Islet precursor cell (in vitro differentiated cells): ENCODE measurements around the gene SNX22.

Source experiments
- DNase-seq: peaks from one replicate; pipeline ENCODE4 v3.0.0-alpha.2; 2018

Gene SNX22

DNA sequence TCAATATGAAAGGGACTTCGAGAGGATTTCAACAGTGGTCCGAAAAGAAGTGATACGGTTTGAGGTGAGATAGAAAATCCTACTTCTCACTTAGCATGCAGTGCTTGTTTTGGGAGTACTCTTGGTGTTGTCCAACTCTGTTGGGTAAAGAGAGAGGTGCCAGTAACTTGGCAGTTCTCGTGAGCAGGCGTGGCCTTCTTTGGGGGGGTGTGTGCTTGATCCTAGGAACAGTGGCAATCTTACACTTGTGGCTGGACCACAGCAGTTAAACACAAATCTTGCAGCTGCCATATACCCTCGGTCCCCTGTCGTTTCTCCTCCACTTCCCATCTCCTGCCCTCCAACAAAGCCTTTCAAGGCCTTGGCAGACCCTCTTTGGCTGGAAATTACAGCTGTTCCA is 15.2 kb upstream of the SNX22 start:
- no peak for DNase-seq

DNA sequence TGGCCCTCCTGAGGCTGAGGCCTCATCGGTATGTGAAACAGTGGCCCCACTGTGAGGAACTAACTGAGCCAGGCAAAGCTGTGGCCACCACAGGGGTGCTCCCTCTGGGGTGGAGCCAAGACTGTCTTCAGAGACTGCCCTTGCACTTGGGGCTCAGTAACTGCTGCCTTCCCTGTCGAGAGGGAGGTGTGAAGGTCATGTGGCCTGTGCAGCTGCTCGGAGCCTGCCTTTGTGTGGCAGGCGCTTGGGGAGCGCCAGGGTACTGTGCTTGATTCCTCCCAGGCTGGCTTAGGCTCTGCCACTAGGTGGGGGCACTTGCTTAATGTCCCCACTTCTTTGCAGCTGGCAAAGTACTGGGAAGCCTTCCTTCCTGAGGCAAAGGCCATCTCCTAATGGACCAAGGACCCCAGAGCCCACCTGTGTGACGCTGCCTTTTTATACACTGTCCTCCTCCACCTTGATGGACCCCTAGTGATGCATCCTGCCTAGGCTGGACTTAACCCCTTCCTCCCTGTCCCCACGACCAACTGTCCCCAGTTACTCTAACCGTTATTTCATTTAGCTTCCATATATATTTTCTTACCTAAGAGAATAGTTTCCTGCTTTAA is 14.2 kb upstream of the SNX22 start:
- DNase-seq = no peak

- DNase-seq = no peak
These were observed 13.1 kb upstream of the SNX22 start for GRCh38 chr15:64138331-64138941.

DNA sequence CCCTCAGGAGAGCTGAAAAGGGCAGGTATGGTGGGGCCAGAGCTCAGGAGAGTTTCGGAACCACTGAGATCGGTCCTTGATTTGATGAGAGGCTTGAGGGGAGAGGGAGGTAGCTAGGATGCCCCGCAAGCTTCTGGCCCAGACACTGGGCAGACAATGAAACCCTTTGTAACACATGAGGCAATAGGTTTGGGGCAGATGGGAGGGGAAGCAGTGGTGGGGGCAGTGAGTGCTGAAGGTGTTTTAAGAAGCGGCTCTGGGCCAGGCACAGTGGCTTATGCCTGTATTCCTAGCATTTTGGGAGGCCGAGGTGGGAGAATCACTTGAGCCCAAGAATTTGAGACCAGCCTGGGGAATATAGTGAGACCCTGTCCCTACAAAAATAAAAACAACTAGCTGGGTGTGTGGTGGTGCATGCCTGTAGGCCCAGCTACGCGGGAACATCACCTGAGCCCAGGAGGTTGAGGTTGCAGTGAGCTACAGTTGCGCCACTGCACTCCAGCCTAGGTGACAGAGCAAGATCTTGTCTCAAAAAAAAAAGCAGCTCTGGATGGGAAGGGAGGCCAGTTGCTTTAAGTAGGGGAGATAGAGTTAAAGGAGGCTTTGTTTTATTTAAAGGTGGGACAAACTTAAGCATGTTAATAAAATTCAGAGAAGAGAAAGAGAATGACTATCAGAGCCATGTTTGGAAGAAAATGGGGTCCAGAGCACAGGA is 9.6 kb upstream of the SNX22 start:
- DNase-seq = no peak

DNA sequence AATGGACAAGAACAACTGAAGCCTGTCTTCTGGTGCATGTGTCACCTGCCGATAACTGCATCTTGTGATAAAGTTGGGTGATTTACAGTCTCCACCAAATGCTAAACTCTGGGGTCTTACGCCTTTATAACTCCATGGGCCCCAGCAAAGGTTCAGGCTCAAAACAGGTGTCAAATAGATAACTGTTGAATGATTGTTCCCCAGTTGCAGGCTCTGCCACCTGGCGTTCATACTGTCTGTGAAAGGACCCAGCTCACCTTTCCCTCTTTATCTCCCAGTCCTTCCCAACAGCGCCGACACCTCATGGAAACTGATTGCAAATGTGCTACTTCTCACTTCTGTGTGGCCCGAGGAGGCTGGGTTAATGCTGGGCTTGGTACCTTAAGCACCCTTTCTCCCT is 8.3 kb upstream of the SNX22 start:
- DNase-seq = no peak

DNA sequence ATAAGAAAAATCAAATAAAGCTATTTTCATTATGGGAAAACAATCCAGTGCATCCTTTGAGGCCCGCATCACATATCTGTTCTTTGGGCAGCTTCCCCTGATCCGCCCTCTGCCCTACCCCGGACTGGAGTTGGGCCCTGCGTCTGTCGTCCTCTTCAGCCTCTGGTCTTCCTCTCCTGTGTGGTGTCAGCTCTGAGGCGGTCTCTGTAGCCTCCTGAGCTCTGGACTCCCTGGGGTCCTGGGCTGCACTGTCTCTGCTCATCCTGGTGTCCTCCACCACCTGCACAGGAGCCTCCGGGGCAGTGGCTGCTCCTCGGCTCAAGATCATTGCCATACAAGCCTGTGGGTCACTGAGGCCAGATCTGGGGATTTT is 7.4 kb upstream of the SNX22 start:
- peak; percentile 10 for DNase-seq

DNA sequence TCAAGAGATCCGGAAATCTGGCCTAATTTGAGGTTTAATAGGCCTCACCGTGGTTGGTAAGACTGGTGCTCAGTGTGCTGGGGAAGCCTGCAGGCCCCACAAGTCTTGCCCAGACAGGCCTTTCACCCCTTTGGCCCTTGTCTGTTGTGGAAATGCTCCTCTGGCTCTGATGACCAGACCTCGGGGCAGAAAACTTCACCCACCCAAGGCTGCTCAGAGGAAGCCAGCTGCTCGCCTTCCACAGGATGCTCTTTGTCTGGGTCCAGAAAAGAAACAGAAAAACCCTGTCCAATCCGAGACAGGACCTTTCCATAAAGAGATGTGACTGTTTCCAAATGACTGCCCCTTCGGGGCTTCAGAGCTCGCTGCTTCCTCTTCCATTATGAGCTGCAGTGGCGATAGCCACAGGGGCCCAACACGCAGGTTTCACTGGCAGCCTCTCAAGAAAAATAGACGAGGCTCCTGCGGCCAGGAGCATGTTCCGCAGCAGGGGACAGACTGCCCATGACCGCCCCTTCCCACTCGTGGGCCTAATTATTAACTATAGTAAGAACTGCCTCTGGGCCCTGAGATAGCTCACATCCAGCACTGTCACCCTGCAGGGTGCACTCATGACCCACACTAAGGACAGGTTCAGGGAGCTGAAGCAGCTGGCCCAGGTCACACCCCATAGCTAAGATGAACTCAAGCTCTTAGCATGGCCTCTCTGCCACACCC is 6.8 kb upstream of the SNX22 start:
- no peak for DNase-seq

DNA sequence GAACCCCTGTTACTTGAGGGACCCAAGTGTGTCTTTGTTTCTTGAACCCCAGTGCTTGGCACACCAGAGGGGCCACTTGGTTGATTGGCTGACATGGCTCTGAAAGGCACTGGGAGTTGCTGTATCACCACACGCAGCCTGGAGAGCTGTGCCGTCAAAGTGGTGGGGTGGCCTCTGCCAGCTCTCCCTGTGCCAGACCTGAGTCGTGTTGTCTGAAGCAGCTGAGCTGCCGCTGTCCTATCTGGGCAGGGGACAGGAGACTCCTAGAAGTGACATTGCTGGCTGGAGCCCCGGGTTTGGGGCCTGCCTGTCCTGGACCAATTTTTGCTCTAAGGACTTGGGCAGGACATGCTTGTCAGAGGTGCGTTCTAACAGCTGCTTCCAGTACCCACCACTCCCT is 5.5 kb upstream of the SNX22 start:
- DNase-seq = no peak

DNA sequence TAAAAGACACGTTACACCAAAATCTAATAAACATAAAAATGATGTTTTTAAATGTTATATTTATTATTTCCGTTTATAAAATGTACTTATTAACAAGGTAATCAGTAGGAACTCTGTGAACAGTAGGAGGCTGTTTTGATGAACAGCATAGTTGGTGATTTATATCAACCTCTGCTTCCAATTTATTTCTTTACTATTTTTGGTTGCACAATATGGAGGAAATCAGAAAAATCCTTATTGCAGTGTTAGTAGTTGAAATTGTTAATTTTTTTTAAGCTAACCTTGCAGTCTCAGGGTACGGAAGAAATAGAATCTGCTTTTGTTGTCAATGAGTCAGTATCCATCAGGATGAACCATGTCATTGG is 5.0 kb upstream of the SNX22 start:
- no peak for DNase-seq

DNA sequence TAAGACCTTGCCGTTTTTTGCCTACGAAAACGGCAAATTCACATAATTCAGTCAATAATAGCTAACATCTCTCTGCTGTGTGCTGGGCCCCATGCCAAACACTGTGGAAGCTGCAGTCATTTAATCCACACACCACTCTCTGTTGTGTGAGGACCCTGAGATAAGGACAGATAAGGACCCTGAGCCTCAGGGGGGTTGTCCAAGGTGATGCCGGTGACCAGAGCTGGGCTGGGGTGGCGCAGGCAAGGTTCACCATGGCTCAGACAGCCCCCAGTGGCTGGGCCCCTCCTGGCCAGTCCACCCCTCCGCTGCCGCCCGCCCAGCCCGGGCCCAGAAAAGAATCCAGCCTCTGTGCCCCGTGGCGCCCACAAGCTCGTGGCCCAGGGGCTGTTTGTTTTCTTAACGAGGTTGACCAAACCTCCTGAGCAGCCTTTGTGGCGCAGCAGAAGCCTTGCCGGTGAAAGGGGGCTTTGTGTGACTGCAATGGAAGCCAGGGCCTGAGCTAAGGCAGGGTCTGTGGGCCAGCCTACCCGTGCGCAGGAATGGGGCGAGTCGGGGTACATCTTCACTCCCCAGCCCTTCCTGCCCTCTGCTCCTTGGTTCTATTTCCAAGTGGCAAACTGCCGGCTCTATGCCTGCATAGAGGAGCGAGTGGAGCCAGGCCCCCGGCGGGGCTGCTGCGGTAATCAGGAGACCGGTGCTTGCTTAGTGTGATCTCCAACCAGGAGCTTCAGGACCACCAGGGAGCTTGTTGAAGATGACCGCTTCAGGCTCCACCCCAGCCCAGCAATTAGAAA is 4.4 kb upstream of the SNX22 start:
- DNase-seq = no peak

- DNase-seq = no peak
These were observed 3.4 kb upstream of the SNX22 start for GRCh38 chr15:64148168-64148567.

- DNase-seq = no peak
These were observed 3.0 kb upstream of the SNX22 start for GRCh38 chr15:64148581-64148980.

- DNase-seq = no peak
These were observed 2.1 kb upstream of the SNX22 start for GRCh38 chr15:64149424-64149823.

DNA sequence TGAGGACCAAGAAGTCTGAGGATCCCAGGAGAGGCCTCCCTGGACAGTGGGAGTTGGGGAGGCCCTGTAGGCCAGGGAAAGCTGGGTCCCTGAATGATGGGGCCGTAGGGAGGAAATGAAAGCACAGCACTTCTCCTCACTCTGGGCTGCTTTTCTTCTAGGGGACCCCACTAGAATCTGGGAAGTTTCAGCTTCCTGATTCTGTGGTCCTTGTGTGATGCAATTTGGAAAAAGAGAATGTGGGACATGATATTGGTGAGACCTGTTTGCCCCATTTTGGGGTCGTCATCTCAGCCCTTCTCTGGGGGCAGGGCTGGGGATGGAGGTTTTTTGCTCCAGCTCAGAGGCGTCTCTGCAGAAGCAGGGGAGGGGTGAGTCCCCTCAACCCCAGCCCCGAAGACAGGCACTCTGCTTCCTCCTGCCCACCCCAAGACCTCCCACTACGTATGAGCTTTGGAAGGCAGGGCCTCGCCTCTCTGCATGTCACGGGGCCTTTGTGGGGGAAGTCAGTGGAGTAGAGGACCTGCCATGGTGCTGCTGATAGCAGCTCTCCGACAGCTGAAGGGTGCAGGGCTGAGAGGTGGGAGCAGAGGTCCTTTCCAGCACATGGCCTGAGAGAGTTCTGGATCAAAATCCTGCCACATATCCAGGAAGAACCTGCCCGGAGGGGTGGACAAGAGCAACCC is 1.5 kb upstream of the SNX22 start:
- DNase-seq = no peak

- DNase-seq = no peak
These were observed 1.2 kb downstream of the SNX22 start for GRCh38 chr15:64152507-64153387.

DNA sequence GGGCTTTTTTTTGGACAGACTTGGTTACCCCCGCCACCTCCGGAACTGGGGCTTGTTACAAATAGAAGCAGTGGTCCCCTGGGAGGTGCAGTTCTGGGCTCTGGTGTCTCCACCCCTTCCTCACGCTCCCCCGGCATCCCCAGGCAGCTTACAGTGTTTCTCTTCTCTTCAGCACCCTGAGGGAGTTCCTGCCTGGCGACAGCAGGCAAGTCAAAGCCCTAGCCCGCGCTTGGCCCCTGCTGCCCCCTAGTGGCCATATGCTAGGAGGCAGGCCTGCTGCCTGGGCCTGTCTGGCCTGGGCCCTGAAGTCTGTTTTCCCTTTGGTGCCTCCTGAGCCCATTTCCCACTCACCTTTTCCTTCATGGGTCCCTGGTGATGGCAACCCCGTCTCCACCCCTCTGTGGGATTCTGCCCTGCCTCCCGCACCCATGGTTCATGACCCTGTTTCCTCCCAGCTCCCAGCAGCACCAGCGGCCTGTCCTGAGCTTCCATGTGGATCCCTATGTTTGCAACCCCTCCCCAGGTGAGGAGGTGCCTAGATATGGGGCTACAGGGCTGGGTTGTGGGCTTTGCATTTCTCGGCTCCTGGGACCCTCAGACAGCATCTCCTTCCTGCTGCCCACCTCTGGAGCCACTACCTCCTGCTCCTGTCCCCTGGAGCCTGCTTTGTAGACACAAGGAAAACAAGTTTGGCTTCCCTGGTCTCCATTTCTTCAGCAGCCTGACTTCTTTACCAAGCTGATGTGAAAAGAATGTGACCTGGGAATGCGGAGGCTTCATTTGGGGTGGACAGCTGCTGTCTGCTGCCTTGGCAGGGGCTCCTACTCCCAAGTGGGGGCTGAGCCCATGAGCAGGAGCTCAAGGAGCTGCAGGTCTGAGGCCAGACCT is 2.2 kb downstream of the SNX22 start:
- peak; percentile 97 for DNase-seq

GRCh38 chr15:64155802-64156651 is 4.5 kb downstream of the SNX22 start:
- no peak for DNase-seq

DNA sequence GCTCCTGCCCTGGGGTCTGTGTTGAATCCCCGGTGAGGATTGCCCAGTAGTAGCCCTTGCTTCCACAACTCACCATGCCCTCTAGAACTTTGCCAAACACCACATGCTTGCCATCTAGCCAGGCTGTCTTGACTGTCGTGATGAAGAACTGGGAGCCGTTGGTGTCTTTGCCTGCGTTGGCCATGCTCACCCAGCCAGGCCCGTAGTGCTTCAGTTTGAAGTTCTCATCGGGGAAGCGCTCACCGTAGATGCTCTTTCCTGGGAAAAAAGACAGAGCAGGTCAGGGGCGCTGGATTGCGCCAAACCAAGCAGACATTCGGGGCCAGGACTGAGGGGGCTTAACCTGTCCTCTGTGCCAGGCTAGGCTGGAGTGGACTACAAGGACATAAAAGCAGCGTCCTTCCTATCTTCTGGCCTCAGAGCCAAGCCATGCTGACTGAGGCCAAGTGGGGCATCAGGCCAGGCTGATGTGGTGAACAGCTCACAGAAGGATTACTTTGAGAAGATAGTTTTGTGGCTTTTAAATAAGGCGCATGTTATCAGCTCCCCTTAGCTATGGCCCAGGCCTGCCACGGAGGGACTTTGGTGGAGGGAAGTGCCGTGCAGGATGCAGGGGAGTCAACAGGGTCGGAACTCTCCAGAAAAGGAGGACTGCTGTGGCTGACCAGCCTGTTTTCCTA is 5.3 kb downstream of the SNX22 start:
- DNase-seq = no peak

- DNase-seq = no peak
These were observed 6.1 kb downstream of the SNX22 start for GRCh38 chr15:64157599-64158125.
